GM12872 (cell line): ENCODE measurements around the gene CCN5.

ENCODE experiments used
- CTCF ChIP-seq: IDR thresholded peaks from 3 replicates; pipeline ENCODE4 v1.5.1; 2011; ENCODE audit warnings: low read depth, mild to moderate bottlenecking, low read length, moderate library complexity; ENCODE audit not compliant: insufficient read depth

Gene CCN5

DNA sequence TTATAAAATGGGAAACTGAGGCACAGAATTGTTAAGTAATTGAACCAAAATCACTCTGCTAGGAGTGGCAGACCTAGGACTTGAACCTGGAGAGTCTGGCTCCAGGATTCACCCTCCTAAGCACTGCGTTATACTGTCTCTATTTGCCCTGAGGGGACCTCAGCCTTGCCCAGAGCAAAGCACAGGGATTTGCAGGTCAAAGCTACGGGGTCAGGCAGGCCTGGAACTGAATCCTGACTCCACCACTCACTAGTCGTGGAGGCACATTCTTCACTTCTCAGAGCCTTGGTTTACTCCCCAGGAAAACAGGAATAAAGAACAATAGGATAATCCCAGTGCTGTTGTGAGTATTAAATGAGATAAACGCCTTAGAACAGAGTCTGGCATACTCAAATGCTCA is 49.9 kb downstream of the CCN5 start:
- TF ChIP-seq CTCF: no peak

GRCh38 chr20:44765701-44766347 is 50.7 kb downstream of the CCN5 start:
- no peak for TF ChIP-seq CTCF

DNA sequence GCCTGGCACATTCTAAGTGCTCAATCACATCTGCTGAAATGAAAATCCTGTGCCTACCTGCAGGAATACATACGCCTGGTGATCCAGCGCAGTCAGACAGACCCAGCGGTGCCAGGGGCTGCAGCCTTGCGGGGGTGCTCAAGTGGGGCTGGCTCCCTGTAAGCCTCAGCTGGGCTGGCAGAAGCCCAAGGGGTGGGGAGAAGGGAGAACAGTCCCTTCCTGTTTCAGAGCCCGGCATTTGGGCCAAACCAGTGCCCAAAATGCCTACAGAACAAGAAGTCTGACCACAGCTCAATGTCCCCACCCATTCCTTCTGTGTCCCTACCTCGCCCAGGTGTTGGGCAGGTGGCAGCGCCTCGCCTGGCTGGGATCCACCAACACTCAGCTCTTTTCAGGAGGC is 53.1 kb downstream of the CCN5 start:
- TF ChIP-seq CTCF: no peak

GRCh38 chr20:44768854-44769480 is 53.8 kb downstream of the CCN5 start:
- no peak for TF ChIP-seq CTCF

GRCh38 chr20:44769481-44769863 is 54.3 kb downstream of the CCN5 start:
- TF ChIP-seq CTCF: no peak

DNA sequence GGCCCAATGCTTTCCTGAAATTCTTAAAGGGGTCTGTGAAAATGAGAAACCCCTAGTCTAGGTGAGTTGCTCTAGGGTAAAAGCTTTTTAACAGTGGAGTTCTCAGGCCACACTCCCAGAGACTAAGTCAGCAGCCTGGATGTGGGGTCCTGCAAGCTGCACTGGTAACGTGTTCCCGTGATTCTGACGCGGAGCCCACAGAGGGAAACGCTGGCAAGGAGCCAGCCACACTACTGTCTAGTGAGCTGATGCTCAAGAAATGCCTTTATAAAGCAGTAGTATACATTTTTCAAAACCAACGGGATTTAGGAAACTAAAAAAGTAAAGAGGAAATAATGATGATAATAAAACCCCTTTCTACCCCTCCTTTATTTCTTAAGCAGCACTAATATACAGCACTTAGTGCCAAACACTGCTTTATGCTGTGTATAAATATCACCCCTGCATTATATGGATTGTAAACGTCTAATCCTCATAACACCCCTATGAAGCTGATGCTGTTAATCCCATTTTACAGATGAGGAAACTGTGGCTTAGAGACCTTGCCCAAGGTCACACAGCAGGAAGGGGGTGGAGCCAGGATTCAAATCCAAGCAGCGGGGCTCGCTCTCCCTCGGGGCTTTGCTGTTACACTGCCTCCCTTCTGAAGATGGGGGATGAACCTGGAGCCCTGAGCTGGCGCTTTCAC is 55.5 kb downstream of the CCN5 start:
- no peak for TF ChIP-seq CTCF

DNA sequence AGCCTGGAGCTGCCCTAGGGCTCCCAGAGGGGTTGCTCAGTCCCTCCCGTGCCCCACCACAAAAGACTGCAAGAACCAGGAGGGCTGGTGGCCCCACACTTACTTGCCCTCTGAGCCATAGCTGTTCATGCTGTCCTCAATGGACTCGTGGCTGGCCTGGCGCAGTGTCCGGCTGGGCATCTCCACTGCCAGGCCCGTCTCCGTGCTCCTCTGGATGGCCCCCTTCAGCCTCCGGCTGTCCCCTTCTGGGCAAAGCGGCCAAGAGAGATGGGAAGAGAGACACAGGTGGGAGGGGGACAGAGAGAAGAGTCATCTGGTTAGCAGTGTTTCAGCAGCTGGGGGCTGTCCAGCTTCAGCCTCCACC is 56.0 kb downstream of the CCN5 start:
- TF ChIP-seq CTCF: no peak
